Fibroblast of lung (primary cell): ENCODE measurements around the gene PPIL6. TPM values are rescaled to one million over a fixed set of nuclear protein-coding genes. Genes with fewer than 3 reads are reported as not detected.

Source experiments
- DNase-seq, 2 donors: peaks; one replicate each; pipeline versions ENCODE4 v3.0.0 to v3.0.0-alpha.2; 2010; ENCODE audit warnings: low read depth in 2 of 2
- H2AFZ ChIP-seq: 2 replicates; pipeline ENCODE4 v1.5.1; 2012; ENCODE audit warnings: low read length, control low read depth, inconsistent platforms
- H3K27ac ChIP-seq: 2 replicates; pipeline ENCODE4 v1.5.1; 2011; ENCODE audit warnings: low read length, control low read depth; ENCODE audit not compliant: insufficient read depth
- H3K27me3 ChIP-seq: 2 replicates; pipeline ENCODE4 v1.5.1; 2011; ENCODE audit warnings: mild to moderate bottlenecking, low read length; ENCODE audit not compliant: control insufficient read depth, insufficient read depth
- H3K36me3 ChIP-seq: 2 replicates; pipeline ENCODE4 v1.5.1; 2011; ENCODE audit warnings: low read length; ENCODE audit not compliant: control insufficient read depth, insufficient read depth
- H3K4me1 ChIP-seq: 2 replicates; pipeline ENCODE4 v1.5.1; 2011; ENCODE audit warnings: low read length; ENCODE audit not compliant: control insufficient read depth, insufficient read depth; ENCODE audit errors: extremely low read depth
- H3K4me2 ChIP-seq: 2 replicates; pipeline ENCODE4 v1.5.1; 2011; ENCODE audit warnings: low read length, control low read depth; ENCODE audit not compliant: insufficient read depth; ENCODE audit errors: extremely low read depth
- H3K4me3 ChIP-seq, 4 experiments: fragments of 200-600 bp in 1 of 4; sonication (generic) in 1 of 4; replicated peaks in 1 of 4; 2 replicates each; pipeline ENCODE4 v1.5.1; 2011 to 2016; ENCODE audit warnings: low read length in 4 of 4, low read depth in 3 of 4, mild to moderate bottlenecking in 3 of 4, control low read depth in 2 of 4, inconsistent platforms in 1 of 4, mixed read lengths in 1 of 4; ENCODE audit not compliant: insufficient read depth in 1 of 4; ENCODE audit errors: control extremely low read depth in 1 of 4
- H3K79me2 ChIP-seq: 2 replicates; pipeline ENCODE4 v1.5.1; 2012; ENCODE audit warnings: mild to moderate bottlenecking, low read length, inconsistent platforms; ENCODE audit not compliant: control insufficient read depth, insufficient read depth
- H3K9ac ChIP-seq: 2 replicates; pipeline ENCODE4 v1.5.1; 2011; ENCODE audit warnings: mild to moderate bottlenecking, low read length, control low read depth; ENCODE audit not compliant: insufficient read depth
- H3K9me3 ChIP-seq: 2 replicates; pipeline ENCODE4 v1.5.1; 2012; ENCODE audit warnings: low read depth, low read length; ENCODE audit not compliant: control insufficient read depth, insufficient read depth
- H4K20me1 ChIP-seq: 2 replicates; pipeline ENCODE4 v1.5.1; 2011; ENCODE audit warnings: low read length; ENCODE audit not compliant: control insufficient read depth, insufficient read depth; ENCODE audit errors: extremely low read depth
- EZH2 ChIP-seq: IDR thresholded peaks from 2 replicates; pipeline ENCODE4 v1.5.1; 2012; ENCODE audit warnings: low read length, control low read depth, mild to moderate bottlenecking; ENCODE audit errors: missing control alignments
- polyA plus RNA-seq, 2 donors: library from polyadenylated mRNA; depleted of rRNA in 1 of 2; stranded (reverse) in 1 of 2; unstranded in 1 of 2; fragments of >200 nt; gene quantifications; 2 replicates each; pipeline ENCODE4 v1.2.1, GENCODE V29; 2011 to 2012; ENCODE audit warnings: missing spikeins in 1 of 2
- total RNA-seq: library from RNA; depleted of rRNA; stranded (reverse); fragments of >200 nt; gene quantifications from 2 replicates; pipeline ENCODE4 v1.2.1, GENCODE V29; 2014
- TF ChIP-seq, protein P1 (sequence below), 2 donors: IDR thresholded peaks in 1 of 2; conservative IDR thresholded peaks in 1 of 2; 1 replicate in 1 of 2; 2 replicates in 1 of 2; pipeline ENCODE4 v1.5.1; 2011 to 2012; ENCODE audit warnings: low read length in 2 of 2, control low read depth in 1 of 2, inconsistent platforms in 1 of 2, low read depth in 1 of 2, mild to moderate bottlenecking in 1 of 2

PPIL6 gene
- total and polyA plus RNA-seq, 2 donors (not counting 1 experiment from before 2014, with no cell fraction given) = 0.78 to 5.0 TPM

DNA sequence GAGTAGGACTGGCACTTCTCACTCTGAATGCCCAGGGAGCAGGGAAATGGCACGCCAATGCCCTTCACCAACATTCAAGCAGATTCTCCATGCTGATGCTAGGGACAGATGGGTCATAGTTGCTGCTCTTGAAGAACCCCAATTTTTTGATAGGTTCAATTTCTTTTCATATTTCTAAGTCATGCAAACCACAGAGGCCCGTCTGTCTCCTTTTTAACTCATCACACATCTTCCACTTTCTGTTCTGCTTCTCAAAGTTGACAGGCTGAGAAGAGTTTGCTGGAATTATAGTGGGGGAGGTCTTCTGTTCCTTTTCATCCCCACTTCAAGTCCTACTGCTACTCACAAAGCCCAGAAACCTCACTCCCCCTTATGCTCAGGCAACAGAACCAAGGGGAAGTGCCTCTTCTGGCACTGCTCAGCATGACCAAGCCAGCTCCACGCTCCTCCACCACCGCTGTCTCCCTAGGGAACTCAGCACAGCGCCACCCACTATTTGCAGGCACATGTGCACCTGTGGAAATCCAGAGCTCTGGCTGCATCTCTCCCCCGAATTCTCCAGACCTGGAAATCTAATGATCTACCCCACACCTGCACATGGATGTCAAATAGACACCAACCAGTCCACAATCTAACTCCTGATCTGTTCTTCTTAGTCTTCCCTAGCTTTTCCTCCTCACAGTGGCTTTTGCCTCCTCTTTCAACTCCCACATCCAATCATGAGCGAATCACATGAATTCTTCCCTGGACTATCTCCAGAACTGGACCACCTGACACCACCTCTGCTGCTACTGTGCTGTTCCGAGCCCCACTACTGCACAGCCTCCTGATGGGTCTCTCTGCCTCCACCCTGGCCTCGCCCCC lies 31.9 kb upstream of the PPIL6 start:
- Histone ChIP-seq H3K9me3 (no peaks in the 10 kb centered on the region), H3K4me1 (no peaks in the 10 kb centered on the region), H4K20me1 (no peaks in the 10 kb centered on the region), H3K36me3 (peaks cover 18% of the 10 kb centered on the region), H2AFZ (no peak overlapping the region), H3K4me2 (no peak overlapping the region), H3K9ac (no peak overlapping the region), H3K4me3 (no peak overlapping the region), H3K79me2 (peaks cover under 1% of the 10 kb centered on the region), H3K27me3 (no peaks in the 10 kb centered on the region), H3K27ac (no peak overlapping the region)
- no peak for TF ChIP-seq EZH2
- TF ChIP-seq, protein P1, sequence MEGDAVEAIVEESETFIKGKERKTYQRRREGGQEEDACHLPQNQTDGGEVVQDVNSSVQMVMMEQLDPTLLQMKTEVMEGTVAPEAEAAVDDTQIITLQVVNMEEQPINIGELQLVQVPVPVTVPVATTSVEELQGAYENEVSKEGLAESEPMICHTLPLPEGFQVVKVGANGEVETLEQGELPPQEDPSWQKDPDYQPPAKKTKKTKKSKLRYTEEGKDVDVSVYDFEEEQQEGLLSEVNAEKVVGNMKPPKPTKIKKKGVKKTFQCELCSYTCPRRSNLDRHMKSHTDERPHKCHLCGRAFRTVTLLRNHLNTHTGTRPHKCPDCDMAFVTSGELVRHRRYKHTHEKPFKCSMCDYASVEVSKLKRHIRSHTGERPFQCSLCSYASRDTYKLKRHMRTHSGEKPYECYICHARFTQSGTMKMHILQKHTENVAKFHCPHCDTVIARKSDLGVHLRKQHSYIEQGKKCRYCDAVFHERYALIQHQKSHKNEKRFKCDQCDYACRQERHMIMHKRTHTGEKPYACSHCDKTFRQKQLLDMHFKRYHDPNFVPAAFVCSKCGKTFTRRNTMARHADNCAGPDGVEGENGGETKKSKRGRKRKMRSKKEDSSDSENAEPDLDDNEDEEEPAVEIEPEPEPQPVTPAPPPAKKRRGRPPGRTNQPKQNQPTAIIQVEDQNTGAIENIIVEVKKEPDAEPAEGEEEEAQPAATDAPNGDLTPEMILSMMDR (conservative IDR thresholded peaks at IDR 0.05 in 1 of 2, IDR thresholded peaks at IDR 0.05 in 1 of 2; ENCODE audit: low read depth in 1 of 2, low read length in 2 of 2) = no peak
- DNase-seq = no peak

- H2AFZ ChIP-seq = no peak overlapping the region
- H3K9me3 ChIP-seq = no peaks in the 10 kb centered on the region
- no peak for DNase-seq
- no peak overlapping the region for H3K9ac ChIP-seq
- H3K4me2 ChIP-seq = no peak overlapping the region
- TF ChIP-seq, protein P1 (conservative IDR thresholded peaks at IDR 0.05 in 1 of 2, IDR thresholded peaks at IDR 0.05 in 1 of 2; ENCODE audit: low read depth in 1 of 2, low read length in 2 of 2) = no peak
- no peak for TF ChIP-seq EZH2
- no peaks in the 10 kb centered on the region for H4K20me1 ChIP-seq
- H3K27me3 ChIP-seq = no peaks in the 10 kb centered on the region
- no peaks in the 10 kb centered on the region for H3K79me2 ChIP-seq
- H3K4me1 ChIP-seq = no peaks in the 10 kb centered on the region
- peaks cover 19% of the 10 kb centered on the region for H3K36me3 ChIP-seq
- no peak overlapping the region for H3K27ac ChIP-seq
- H3K4me3 ChIP-seq = no peak overlapping the region
Measured at GRCh38 chr6:109471105-109471810, 30.8 kb upstream of the PPIL6 start.

DNA sequence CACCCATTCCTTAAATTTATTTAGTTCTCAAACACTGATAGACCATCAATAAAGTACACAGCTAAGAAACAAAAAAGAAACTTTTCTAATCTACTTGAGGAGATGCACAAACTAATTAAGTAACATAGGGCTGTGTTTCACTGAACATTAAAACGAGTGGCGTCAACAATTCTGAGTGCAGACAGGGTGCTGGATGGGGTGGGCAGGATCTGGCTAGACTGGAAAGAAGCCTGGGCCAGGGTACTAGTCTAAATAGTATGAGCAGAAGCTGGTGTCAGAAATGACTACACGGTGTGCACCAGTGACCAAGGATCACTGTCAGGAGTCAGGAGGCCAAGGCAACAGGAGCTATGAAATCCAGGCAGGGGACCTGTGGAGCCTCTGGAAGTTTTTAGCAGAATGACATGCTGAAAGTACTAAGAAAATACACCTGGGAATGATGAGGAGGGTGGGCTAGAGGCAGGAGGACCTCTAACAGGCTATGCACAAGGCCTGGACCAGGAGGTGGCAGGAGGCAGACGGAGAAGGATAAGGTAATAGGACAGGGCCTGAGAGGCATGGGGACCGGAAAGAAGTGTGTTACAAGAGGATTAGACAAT lies 29.3 kb upstream of the PPIL6 start:
- Histone ChIP-seq H3K79me2 (no peaks in the 10 kb centered on the region), H4K20me1 (no peaks in the 10 kb centered on the region), H3K36me3 (peaks cover 23% of the 10 kb centered on the region), H3K27ac (no peak overlapping the region), H3K4me3 (no peak overlapping the region), H2AFZ (no peak overlapping the region), H3K4me2 (no peak overlapping the region), H3K4me1 (no peaks in the 10 kb centered on the region), H3K27me3 (no peaks in the 10 kb centered on the region), H3K9me3 (no peaks in the 10 kb centered on the region), H3K9ac (no peak overlapping the region)
- DNase-seq = no peak
- no peak for TF ChIP-seq EZH2
- TF ChIP-seq, protein P1 (conservative IDR thresholded peaks at IDR 0.05 in 1 of 2, IDR thresholded peaks at IDR 0.05 in 1 of 2; ENCODE audit: low read depth in 1 of 2, low read length in 2 of 2) = no peak
